Measurements from ENCODE around the gene COL19A1. TPM values are rescaled to one million over a fixed set of nuclear protein-coding genes. Genes with fewer than 3 reads are reported as not detected.

The COL19A1 gene
- total and polyA plus RNA-seq, 2 donors from 2014 or later, result 0.60 to 1.1 TPM

GRCh38 chr6:70080443-70081070 is 214.2 kb downstream of the COL19A1 start:
- no peak overlapping the region for H3K4me3 ChIP-seq (ENCODE audit: low read length in 3 of 3)
- H3K27ac ChIP-seq (ENCODE audit: low read depth in 2 of 2, low read length in 2 of 2), result no peak overlapping the region
- no peak for FAIRE-seq
- H3K4me1 ChIP-seq (ENCODE audit: control insufficient read depth in 2 of 3, insufficient read depth in 2 of 3, low read depth in 1 of 3, low read length in 3 of 3), result no peaks in the 10 kb centered on the region
- H3K9ac ChIP-seq (ENCODE audit: low read length in 3 of 3), result no peak overlapping the region
- no peaks in the 10 kb centered on the region for H3K27me3 ChIP-seq (ENCODE audit: control insufficient read depth, insufficient read depth, low read length)
- intact Hi-C loops (cut with DNase I), result no loop called here
- H3K36me3 ChIP-seq (ENCODE audit: control insufficient read depth in 2 of 3, insufficient read depth in 3 of 3, low read length in 3 of 3), result no peaks in the 10 kb centered on the region
- H3K9me3 ChIP-seq (ENCODE audit: control insufficient read depth in 2 of 3, insufficient read depth in 1 of 3, low read length in 3 of 3), result no peaks in the 10 kb centered on the region
- no peak for TF ChIP-seq CTCF (IDR thresholded peaks at IDR 0.05; ENCODE audit: borderline replicate concordance, extremely low read depth, insufficient read depth)
- no peak for DNase-seq

GRCh38 chr6:70082830-70083229 is 216.5 kb downstream of the COL19A1 start:
- DNase-seq (no peak), FAIRE-seq (no peak)
- intact Hi-C loops (cut with DNase I), result no loop called here
- no peak for TF ChIP-seq CTCF (IDR thresholded peaks at IDR 0.05; ENCODE audit: borderline replicate concordance, extremely low read depth, insufficient read depth)
- Histone ChIP-seq H3K27me3 (ENCODE audit: control insufficient read depth, insufficient read depth, low read length) (no peaks in the 10 kb centered on the region), H3K9ac (ENCODE audit: low read length in 3 of 3) (no peak overlapping the region), H3K36me3 (ENCODE audit: control insufficient read depth in 2 of 3, insufficient read depth in 3 of 3, low read length in 3 of 3) (no peaks in the 10 kb centered on the region), H3K4me1 (ENCODE audit: control insufficient read depth in 2 of 3, insufficient read depth in 2 of 3, low read depth in 1 of 3, low read length in 3 of 3) (no peaks in the 10 kb centered on the region), H3K9me3 (ENCODE audit: control insufficient read depth in 2 of 3, insufficient read depth in 1 of 3, low read length in 3 of 3) (no peaks in the 10 kb centered on the region), H3K27ac (ENCODE audit: low read depth in 2 of 2, low read length in 2 of 2) (no peak overlapping the region), H3K4me3 (ENCODE audit: low read length in 3 of 3) (no peak overlapping the region)

- no peaks in the 10 kb centered on the region for H3K36me3 ChIP-seq (ENCODE audit: control insufficient read depth in 2 of 3, insufficient read depth in 3 of 3, low read length in 3 of 3)
- H3K4me3 ChIP-seq (ENCODE audit: low read length in 3 of 3), result no peak overlapping the region
- H3K27ac ChIP-seq (ENCODE audit: low read depth in 2 of 2, low read length in 2 of 2), result no peak overlapping the region
- no peaks in the 10 kb centered on the region for H3K9me3 ChIP-seq (ENCODE audit: control insufficient read depth in 2 of 3, insufficient read depth in 1 of 3, low read length in 3 of 3)
- intact Hi-C loops (cut with DNase I), result no loop called here
- H3K4me1 ChIP-seq (ENCODE audit: control insufficient read depth in 2 of 3, insufficient read depth in 2 of 3, low read depth in 1 of 3, low read length in 3 of 3), result no peaks in the 10 kb centered on the region
- H3K9ac ChIP-seq (ENCODE audit: low read length in 3 of 3), result no peak overlapping the region
- no peaks in the 10 kb centered on the region for H3K27me3 ChIP-seq (ENCODE audit: control insufficient read depth, insufficient read depth, low read length)
- no peak for FAIRE-seq
- DNase-seq, result no peak
- TF ChIP-seq CTCF (IDR thresholded peaks at IDR 0.05; ENCODE audit: borderline replicate concordance, extremely low read depth, insufficient read depth), result no peak
Measured at GRCh38 chr6:70086806-70087205, 220.4 kb downstream of the COL19A1 start.

- intact Hi-C loops (cut with DNase I), result no loop called here
- Histone ChIP-seq H3K4me3 (ENCODE audit: low read length in 3 of 3) (no peak overlapping the region), H3K36me3 (ENCODE audit: control insufficient read depth in 2 of 3, insufficient read depth in 3 of 3, low read length in 3 of 3) (no peaks in the 10 kb centered on the region), H3K4me1 (ENCODE audit: control insufficient read depth in 2 of 3, insufficient read depth in 2 of 3, low read depth in 1 of 3, low read length in 3 of 3) (no peaks in the 10 kb centered on the region), H3K27me3 (ENCODE audit: control insufficient read depth, insufficient read depth, low read length) (no peaks in the 10 kb centered on the region), H3K27ac (ENCODE audit: low read depth in 2 of 2, low read length in 2 of 2) (no peak overlapping the region), H3K9ac (ENCODE audit: low read length in 3 of 3) (no peak overlapping the region), H3K9me3 (ENCODE audit: control insufficient read depth in 2 of 3, insufficient read depth in 1 of 3, low read length in 3 of 3) (no peaks in the 10 kb centered on the region)
- no peak for DNase-seq
- no peak for FAIRE-seq
- TF ChIP-seq CTCF (IDR thresholded peaks at IDR 0.05; ENCODE audit: borderline replicate concordance, extremely low read depth, insufficient read depth), result no peak
Measured at GRCh38 chr6:70094156-70094555, 227.8 kb downstream of the COL19A1 start.
